ENCODE measurements around the gene SLC38A8.

SLC38A8 gene

GRCh38 chr16:84042308-84042878, at the start of gene SLC38A8:
SLC38A8 (minus strand) TSS chr16:84042795; CDS start chr16:84042157, 638 bp downstream.
- ATAC-seq (replicated peaks; ENCODE audit: extremely low read depth, poor library complexity, severe bottlenecking) (no peak), DNase-seq (ENCODE audit: low spot score in 2 of 2) (no peak)
- no peaks in the 10 kb centered on the region for H3K9me3 Mint-ChIP-seq
- peaks cover 41% of the 10 kb centered on the region for H3K27me3 Mint-ChIP-seq
- no peaks in the 10 kb centered on the region for H3K36me3 Mint-ChIP-seq (ENCODE audit: insufficient read depth)
- no peak within 1 kb of the TSS for H3K4me3 Mint-ChIP-seq
- no peak within 1 kb of the TSS for H3K27ac Mint-ChIP-seq (ENCODE audit: low read depth)
- H3K4me1 Mint-ChIP-seq, result no peaks in the 10 kb centered on the region

DNA sequence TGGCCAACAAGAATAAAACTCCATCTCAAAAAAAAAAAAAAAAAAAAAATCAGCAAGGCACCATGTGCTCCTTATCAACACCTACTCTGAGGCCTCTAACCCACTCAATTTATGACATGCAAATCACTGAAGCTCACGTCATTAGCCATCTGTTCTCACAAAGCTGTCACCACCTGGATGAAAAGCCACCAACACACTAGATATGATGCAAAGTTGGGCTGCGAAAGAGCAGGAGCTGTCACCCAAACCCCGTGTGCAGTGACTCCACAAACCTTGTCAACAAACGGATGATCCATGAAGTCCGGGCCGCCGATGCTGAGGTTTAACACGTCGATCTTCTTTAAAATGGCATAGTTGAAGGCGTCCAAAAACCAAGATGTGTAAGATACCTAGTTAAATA, 48.9 kb upstream of the SLC38A8 start:
- peaks cover 26% of the 10 kb centered on the region for H3K4me1 Mint-ChIP-seq
- DNase-seq (ENCODE audit: low spot score in 2 of 2), result no peak
- ATAC-seq (replicated peaks; ENCODE audit: extremely low read depth, poor library complexity, severe bottlenecking), result no peak
- H3K4me3 Mint-ChIP-seq, result no peak overlapping the region
- H3K27me3 Mint-ChIP-seq, result no peaks in the 10 kb centered on the region
- no peaks in the 10 kb centered on the region for H3K9me3 Mint-ChIP-seq
- H3K36me3 Mint-ChIP-seq (ENCODE audit: insufficient read depth), result peaks cover 81% of the 10 kb centered on the region
- H3K27ac Mint-ChIP-seq (ENCODE audit: low read depth), result no peak overlapping the region

GRCh38 chr16:84090211-84090610, 47.6 kb upstream of the SLC38A8 start:
- no peak overlapping the region for H3K4me3 Mint-ChIP-seq
- H3K36me3 Mint-ChIP-seq (ENCODE audit: insufficient read depth), result peaks cover 78% of the 10 kb centered on the region
- no peak for DNase-seq (ENCODE audit: low spot score in 2 of 2)
- H3K4me1 Mint-ChIP-seq, result peaks cover 32% of the 10 kb centered on the region
- H3K27ac Mint-ChIP-seq (ENCODE audit: low read depth), result no peak overlapping the region
- no peaks in the 10 kb centered on the region for H3K27me3 Mint-ChIP-seq
- H3K9me3 Mint-ChIP-seq, result no peaks in the 10 kb centered on the region
- no peak for ATAC-seq (replicated peaks; ENCODE audit: extremely low read depth, poor library complexity, severe bottlenecking)

DNA sequence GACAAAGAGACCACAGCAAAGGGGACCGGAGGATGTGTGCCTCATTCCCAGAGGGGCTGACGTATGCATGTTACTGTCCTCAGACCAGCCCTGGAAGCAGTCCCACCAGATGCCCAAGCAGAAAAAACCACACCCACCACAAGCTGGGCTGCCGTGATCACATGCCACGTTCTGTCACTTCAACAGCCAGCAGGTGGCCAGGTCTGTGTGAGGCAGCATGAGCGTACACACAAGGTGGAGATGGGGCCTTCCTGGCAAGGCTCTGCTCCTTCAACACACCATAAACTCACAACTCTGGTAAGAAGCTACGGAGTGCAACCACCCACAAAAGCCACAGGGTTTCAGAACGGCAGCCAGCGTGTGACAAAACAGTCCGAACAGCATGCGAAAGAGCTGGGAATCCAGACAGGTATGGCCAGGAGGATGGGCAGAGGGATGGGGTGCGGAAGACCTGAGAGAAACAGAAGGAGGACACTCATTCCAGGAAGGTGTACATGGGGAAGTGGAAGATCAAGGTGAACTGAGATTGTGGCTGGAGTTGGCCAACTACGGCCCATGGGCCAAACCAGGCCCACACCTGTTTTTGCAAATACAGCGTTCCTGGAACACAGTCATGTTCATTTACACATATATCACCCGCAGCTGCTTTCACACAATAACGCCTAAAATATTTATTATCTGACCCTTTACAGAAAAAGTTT, 46.2 kb upstream of the SLC38A8 start:
- Mint-ChIP-seq H3K4me1 (peaks cover 36% of the 10 kb centered on the region), H3K36me3 (ENCODE audit: insufficient read depth) (peaks cover 69% of the 10 kb centered on the region), H3K4me3 (no peak overlapping the region), H3K27ac (ENCODE audit: low read depth) (peak overlapping the region; percentile 83), H3K9me3 (no peaks in the 10 kb centered on the region), H3K27me3 (no peaks in the 10 kb centered on the region)
- ATAC-seq (replicated peaks; ENCODE audit: extremely low read depth, poor library complexity, severe bottlenecking) (peak; percentile 68), DNase-seq (ENCODE audit: low spot score in 2 of 2) (peak in 1 of 2 donors; percentile 32)

- DNase-seq (ENCODE audit: low spot score in 2 of 2), result no peak
- Mint-ChIP-seq H3K4me1 (peaks cover 36% of the 10 kb centered on the region), H3K36me3 (ENCODE audit: insufficient read depth) (peaks cover 62% of the 10 kb centered on the region), H3K9me3 (no peaks in the 10 kb centered on the region), H3K4me3 (no peak overlapping the region), H3K27me3 (no peaks in the 10 kb centered on the region), H3K27ac (ENCODE audit: low read depth) (peak overlapping the region; percentile 22)
- no peak for ATAC-seq (replicated peaks; ENCODE audit: extremely low read depth, poor library complexity, severe bottlenecking)
These were observed 45.0 kb upstream of the SLC38A8 start for GRCh38 chr16:84087466-84088151.

DNA sequence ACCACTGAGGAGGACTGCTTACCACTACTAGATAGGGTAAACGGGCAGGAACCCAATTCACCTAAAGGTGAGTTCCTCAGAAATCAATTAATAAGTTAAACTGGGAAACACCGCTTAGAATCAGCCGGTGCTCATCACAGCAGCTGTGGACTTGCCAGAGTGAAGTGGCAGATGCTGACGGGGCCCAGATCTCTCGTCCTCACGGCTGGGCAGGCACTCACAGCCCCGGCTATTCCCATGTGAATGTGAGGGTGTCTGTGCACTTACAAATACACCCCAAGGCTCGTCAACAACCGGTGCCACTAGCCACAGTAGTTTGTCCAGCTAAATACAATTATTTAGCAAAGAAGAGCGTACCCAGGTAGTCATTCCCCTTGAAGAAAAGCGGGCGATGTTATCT, 44.4 kb upstream of the SLC38A8 start:
- Mint-ChIP-seq H3K36me3 (ENCODE audit: insufficient read depth) (peaks cover 57% of the 10 kb centered on the region), H3K4me1 (peaks cover 36% of the 10 kb centered on the region), H3K27me3 (no peaks in the 10 kb centered on the region), H3K4me3 (no peak overlapping the region), H3K9me3 (no peaks in the 10 kb centered on the region), H3K27ac (ENCODE audit: low read depth) (peak overlapping the region; percentile 22)
- DNase-seq (ENCODE audit: low spot score in 2 of 2) (no peak), ATAC-seq (replicated peaks; ENCODE audit: extremely low read depth, poor library complexity, severe bottlenecking) (no peak)

DNA sequence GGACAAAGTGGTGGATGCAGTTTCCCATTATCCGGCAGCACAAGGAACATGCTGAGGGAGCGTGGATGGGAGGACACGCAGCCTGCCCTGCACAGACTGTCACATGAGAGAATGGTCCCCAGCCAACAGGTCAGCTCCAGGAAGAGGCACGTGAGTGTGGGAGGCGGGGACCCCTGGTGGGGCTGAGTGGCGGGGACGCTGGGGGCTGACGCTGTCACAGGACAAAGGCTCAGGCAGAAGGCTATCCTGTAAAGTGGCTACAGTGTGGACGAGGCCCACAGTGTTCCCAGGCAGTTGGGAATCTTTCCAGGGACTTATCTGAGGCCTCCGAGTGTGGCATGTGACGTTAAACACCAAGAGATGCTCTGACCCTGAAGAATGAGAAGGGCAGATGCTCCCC, 43.7 kb upstream of the SLC38A8 start:
- DNase-seq (ENCODE audit: low spot score in 2 of 2), result no peak
- H3K9me3 Mint-ChIP-seq, result no peaks in the 10 kb centered on the region
- H3K4me3 Mint-ChIP-seq, result no peak overlapping the region
- no peak overlapping the region for H3K27ac Mint-ChIP-seq (ENCODE audit: low read depth)
- H3K27me3 Mint-ChIP-seq, result no peaks in the 10 kb centered on the region
- ATAC-seq (replicated peaks; ENCODE audit: extremely low read depth, poor library complexity, severe bottlenecking), result no peak
- H3K4me1 Mint-ChIP-seq, result peaks cover 36% of the 10 kb centered on the region
- peaks cover 53% of the 10 kb centered on the region for H3K36me3 Mint-ChIP-seq (ENCODE audit: insufficient read depth)

GRCh38 chr16:84085773-84086172, 43.2 kb upstream of the SLC38A8 start:
- peaks cover 39% of the 10 kb centered on the region for H3K4me1 Mint-ChIP-seq
- no peak overlapping the region for H3K4me3 Mint-ChIP-seq
- DNase-seq (ENCODE audit: low spot score in 2 of 2) (no peak), ATAC-seq (replicated peaks; ENCODE audit: extremely low read depth, poor library complexity, severe bottlenecking) (no peak)
- peaks cover 53% of the 10 kb centered on the region for H3K36me3 Mint-ChIP-seq (ENCODE audit: insufficient read depth)
- H3K27me3 Mint-ChIP-seq, result no peaks in the 10 kb centered on the region
- H3K27ac Mint-ChIP-seq (ENCODE audit: low read depth), result no peak overlapping the region
- H3K9me3 Mint-ChIP-seq, result no peaks in the 10 kb centered on the region

DNA sequence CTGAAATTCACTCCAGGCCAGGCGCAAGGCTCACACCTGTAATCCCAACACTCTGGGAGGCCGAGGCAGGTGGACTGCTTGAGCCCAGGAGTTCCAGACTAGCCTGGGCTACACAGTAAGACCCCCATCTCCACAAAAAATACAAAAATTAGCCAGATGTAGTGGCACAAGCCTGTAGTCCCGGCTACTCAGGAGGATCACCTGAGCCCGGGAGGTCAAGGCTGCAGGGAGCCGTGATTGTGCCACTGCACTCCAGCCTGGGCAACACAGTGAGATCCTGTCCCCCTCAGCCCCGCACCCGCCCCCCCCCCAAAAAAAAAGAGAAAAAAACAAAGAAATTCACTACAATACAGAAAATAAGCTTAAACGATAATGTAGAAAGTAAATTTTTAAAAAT, 42.7 kb upstream of the SLC38A8 start:
- Mint-ChIP-seq H3K36me3 (ENCODE audit: insufficient read depth) (peaks cover 54% of the 10 kb centered on the region), H3K27ac (ENCODE audit: low read depth) (no peak overlapping the region), H3K4me1 (peaks cover 42% of the 10 kb centered on the region), H3K27me3 (no peaks in the 10 kb centered on the region), H3K9me3 (no peaks in the 10 kb centered on the region), H3K4me3 (no peak overlapping the region)
- no peak for ATAC-seq (replicated peaks; ENCODE audit: extremely low read depth, poor library complexity, severe bottlenecking)
- DNase-seq (ENCODE audit: low spot score in 2 of 2), result no peak

- no peak overlapping the region for H3K4me3 Mint-ChIP-seq
- H3K4me1 Mint-ChIP-seq, result peaks cover 42% of the 10 kb centered on the region
- DNase-seq (ENCODE audit: low spot score in 2 of 2) (peak; percentile 46 to 51), ATAC-seq (replicated peaks; ENCODE audit: extremely low read depth, poor library complexity, severe bottlenecking) (peak; percentile 77)
- H3K36me3 Mint-ChIP-seq (ENCODE audit: insufficient read depth), result peaks cover 54% of the 10 kb centered on the region
- H3K27ac Mint-ChIP-seq (ENCODE audit: low read depth), result no peak overlapping the region
- H3K9me3 Mint-ChIP-seq, result no peaks in the 10 kb centered on the region
- no peaks in the 10 kb centered on the region for H3K27me3 Mint-ChIP-seq
These were observed 42.1 kb upstream of the SLC38A8 start for GRCh38 chr16:84084570-84085270.

DNA sequence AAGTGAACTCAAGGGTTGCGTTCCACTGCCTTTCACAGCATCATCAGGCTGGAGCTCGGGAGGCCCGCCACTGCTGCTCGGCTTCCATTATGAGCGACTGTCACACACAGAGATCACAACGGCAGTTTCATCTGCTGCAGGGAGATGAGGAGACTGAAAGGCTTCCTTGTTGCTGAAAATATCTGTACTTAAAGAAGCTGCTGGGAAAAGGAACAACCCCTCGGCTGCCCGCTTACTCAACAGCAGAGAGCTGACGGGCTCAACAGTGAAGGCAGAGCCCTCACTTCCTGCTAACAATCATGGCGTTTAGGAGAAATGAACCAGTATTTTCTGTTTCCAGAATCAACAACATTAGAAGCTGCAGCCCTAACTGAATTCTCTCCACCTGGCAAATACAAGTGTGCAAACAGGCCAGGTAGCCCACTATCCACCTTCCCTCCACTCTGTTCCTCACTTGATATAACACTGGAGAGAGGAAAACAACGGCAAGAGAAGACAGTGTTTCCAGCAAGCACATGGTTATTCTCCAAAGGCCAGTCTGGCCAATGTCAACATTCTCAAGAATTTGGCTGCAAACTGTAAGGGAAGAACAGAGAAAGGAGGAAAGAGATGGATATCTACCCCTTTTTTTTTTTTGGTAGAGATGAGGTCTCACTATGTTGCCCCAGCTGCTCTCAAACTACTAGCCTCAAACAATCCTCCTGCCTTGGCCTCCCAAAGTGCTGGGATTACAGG, 40.4 kb upstream of the SLC38A8 start:
- Mint-ChIP-seq H3K4me1 (peaks cover 33% of the 10 kb centered on the region), H3K27ac (ENCODE audit: low read depth) (no peak overlapping the region), H3K27me3 (no peaks in the 10 kb centered on the region), H3K36me3 (ENCODE audit: insufficient read depth) (peaks cover 52% of the 10 kb centered on the region), H3K9me3 (no peaks in the 10 kb centered on the region), H3K4me3 (no peak overlapping the region)
- DNase-seq (ENCODE audit: low spot score in 2 of 2) (no peak), ATAC-seq (replicated peaks; ENCODE audit: extremely low read depth, poor library complexity, severe bottlenecking) (no peak)

- no peak overlapping the region for H3K27ac Mint-ChIP-seq (ENCODE audit: low read depth)
- DNase-seq (ENCODE audit: low spot score in 2 of 2) (no peak), ATAC-seq (replicated peaks; ENCODE audit: extremely low read depth, poor library complexity, severe bottlenecking) (no peak)
- H3K9me3 Mint-ChIP-seq, result no peaks in the 10 kb centered on the region
- H3K27me3 Mint-ChIP-seq, result no peaks in the 10 kb centered on the region
- H3K4me1 Mint-ChIP-seq, result peaks cover 35% of the 10 kb centered on the region
- H3K4me3 Mint-ChIP-seq, result no peak overlapping the region
- H3K36me3 Mint-ChIP-seq (ENCODE audit: insufficient read depth), result peaks cover 50% of the 10 kb centered on the region
These were observed 39.5 kb upstream of the SLC38A8 start for GRCh38 chr16:84082110-84082509.

All from central memory CD8-positive, alpha-beta T cell (primary cell).